ENCODE measurements around the gene KCNH3.

- TF ChIP-seq CTCF (IDR thresholded peaks at IDR 0.05; ENCODE audit: poor library complexity, severe bottlenecking) (no peak), EZH2 (IDR thresholded peaks at IDR 0.05; ENCODE audit: borderline replicate concordance, insufficient read depth, low read length, poor library complexity, severe bottlenecking) (no peak), REST (IDR thresholded peaks at IDR 0.05; ENCODE audit: borderline replicate concordance) (no peak), EP300 (conservative IDR thresholded peaks at IDR 0.05; ENCODE audit: poor library complexity, severe bottlenecking) (no peak)
Measured at GRCh38 chr12:49554266-49554665, 15.4 kb downstream of the KCNH3 start.
